ENCODE data around the gene PDGFRB. TPM values are rescaled to one million over a fixed set of nuclear protein-coding genes. Genes with fewer than 3 reads are reported as not detected.

The PDGFRB gene
- total RNA-seq, 1 experiment from 2014 or later = 0.34 TPM

- Histone ChIP-seq H3K27me3 (ENCODE audit: insufficient read depth, low read length) (no peaks in the 10 kb centered on the region), H4K20me1 (ENCODE audit: insufficient read depth) (no peaks in the 10 kb centered on the region), H3K9me3 (ENCODE audit: control insufficient read depth in 1 of 2, insufficient read depth in 1 of 2, low read depth in 1 of 2, low read length in 2 of 2) (no peaks in the 10 kb centered on the region), H2AFZ (ENCODE audit: low read depth, low read length, poor library complexity, severe bottlenecking) (no peak overlapping the region), H3K79me2 (ENCODE audit: insufficient read depth, low read length) (no peaks in the 10 kb centered on the region), H3K9ac (ENCODE audit: low read length) (no peak overlapping the region), H3K27ac (ENCODE audit: low read depth, low read length) (no peak overlapping the region), H3K4me2 (ENCODE audit: low read length) (no peak overlapping the region), H3K9me2 (ENCODE audit: insufficient read depth) (no peaks in the 10 kb centered on the region), H3K4me3 (replicated peaks in 1 of 2; ENCODE audit: low read depth in 1 of 2, low read length in 2 of 2) (no peak overlapping the region), H3K36me3 (ENCODE audit: control insufficient read depth in 1 of 2, insufficient read depth in 2 of 2, low read length in 2 of 2) (no peaks in the 10 kb centered on the region), H3K4me1 (ENCODE audit: control insufficient read depth in 1 of 2, insufficient read depth in 2 of 2, low read length in 2 of 2) (peaks cover 4 to 17% of the 10 kb centered on the region in 2 experiments; a peak in 3 of 4 replicates)
- TF ChIP-seq POLR2A (IDR thresholded peaks at IDR 0.05; ENCODE audit: borderline replicate concordance, extremely low read depth, insufficient read depth, insufficient read length) (no peak), RAD21 (IDR thresholded peaks at IDR 0.05; ENCODE audit: low read depth) (no peak), YY1 (IDR thresholded peaks at IDR 0.05; ENCODE audit: extremely low read depth, insufficient replicate concordance, low read depth, low read length) (no peak), ATF3 (IDR thresholded peaks at IDR 0.05) (no peak), EGR1 (IDR thresholded peaks at IDR 0.05; ENCODE audit: low read depth) (no peak), POLR2AphosphoS5 (IDR thresholded peaks at IDR 0.05; ENCODE audit: low read depth, low read length) (no peak), EZH2 (IDR thresholded peaks at IDR 0.05) (no peak), SRF (IDR thresholded peaks at IDR 0.05; ENCODE audit: low read depth) (no peak), REST (IDR thresholded peaks at IDR 0.05; ENCODE audit: low read depth) (no peak), SIN3A (IDR thresholded peaks at IDR 0.05; ENCODE audit: low read depth) (no peak), ZFX (IDR thresholded peaks at IDR 0.05) (no peak), JUND (IDR thresholded peaks at IDR 0.05) (no peak), ELF1 (IDR thresholded peaks at IDR 0.05; ENCODE audit: borderline replicate concordance, low read depth) (no peak), CTCF (IDR thresholded peaks at IDR 0.05 in 2 of 3, conservative IDR thresholded peaks at IDR 0.05 in 1 of 3; ENCODE audit: borderline replicate concordance in 1 of 3, insufficient read depth in 1 of 3, low read depth in 2 of 3, low read length in 2 of 3) (no peak)
- TF ChIP-seq, protein P1, sequence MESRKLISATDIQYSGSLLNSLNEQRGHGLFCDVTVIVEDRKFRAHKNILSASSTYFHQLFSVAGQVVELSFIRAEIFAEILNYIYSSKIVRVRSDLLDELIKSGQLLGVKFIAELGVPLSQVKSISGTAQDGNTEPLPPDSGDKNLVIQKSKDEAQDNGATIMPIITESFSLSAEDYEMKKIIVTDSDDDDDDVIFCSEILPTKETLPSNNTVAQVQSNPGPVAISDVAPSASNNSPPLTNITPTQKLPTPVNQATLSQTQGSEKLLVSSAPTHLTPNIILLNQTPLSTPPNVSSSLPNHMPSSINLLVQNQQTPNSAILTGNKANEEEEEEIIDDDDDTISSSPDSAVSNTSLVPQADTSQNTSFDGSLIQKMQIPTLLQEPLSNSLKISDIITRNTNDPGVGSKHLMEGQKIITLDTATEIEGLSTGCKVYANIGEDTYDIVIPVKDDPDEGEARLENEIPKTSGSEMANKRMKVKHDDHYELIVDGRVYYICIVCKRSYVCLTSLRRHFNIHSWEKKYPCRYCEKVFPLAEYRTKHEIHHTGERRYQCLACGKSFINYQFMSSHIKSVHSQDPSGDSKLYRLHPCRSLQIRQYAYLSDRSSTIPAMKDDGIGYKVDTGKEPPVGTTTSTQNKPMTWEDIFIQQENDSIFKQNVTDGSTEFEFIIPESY (IDR thresholded peaks at IDR 0.05; ENCODE audit: extremely low read depth, insufficient replicate concordance, low read length) = no peak
- CTCF ChIA-PET = no interaction called here
- ATAC-seq (no peak), DNase-seq (ENCODE audit: low read depth, low spot score) (no peak)
- intact Hi-C loops (cut with micrococcal nuclease) = no loop called here
- RAD21 ChIA-PET (ENCODE audit: low non-redundant PET in 1 of 2, low total read pairs in 2 of 2, uncharacterized antibody in 2 of 2, unreplicated experiment in 2 of 2) = no interaction called here
- no TSS peak for BruUV-seq (replicated peaks)
- POLR2A ChIA-PET = no interaction called here
These were observed 28.8 kb downstream of the PDGFRB start for GRCh38 chr5:150126921-150127265.

Measured in HCT116 (cell line).